HG02840 (cell line): ENCODE measurements around the gene LNX2.

Experiments used
- ATAC-seq: cut with Tn5 transposase; IDR thresholded peaks from one replicate; pipeline ENCODE4 v1.9.1; 2021; ENCODE audit warnings: mild to moderate bottlenecking, moderate library complexity, moderate number of reproducible peaks; ENCODE audit not compliant: unreplicated experiment, low FRiP score

LNX2 gene

DNA sequence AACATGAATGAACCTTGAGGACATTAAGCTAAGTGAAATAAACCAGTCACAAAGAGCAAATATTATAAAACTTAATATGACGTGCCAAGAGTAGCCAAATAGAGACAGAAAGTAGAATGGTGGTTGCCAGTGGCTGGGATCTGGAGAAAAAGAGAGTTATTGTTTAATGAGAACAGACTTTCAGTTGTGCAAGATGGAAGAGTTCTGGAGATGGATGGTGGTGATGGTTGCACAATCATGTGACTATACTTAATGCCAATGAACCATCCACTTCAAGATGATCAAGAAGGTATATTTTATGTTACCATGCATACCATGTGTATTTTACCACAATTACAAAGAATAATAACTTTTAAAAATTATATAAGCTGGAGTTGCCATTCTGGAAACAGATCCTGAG, 104.2 kb downstream of the LNX2 start:
- no peak for ATAC-seq

DNA sequence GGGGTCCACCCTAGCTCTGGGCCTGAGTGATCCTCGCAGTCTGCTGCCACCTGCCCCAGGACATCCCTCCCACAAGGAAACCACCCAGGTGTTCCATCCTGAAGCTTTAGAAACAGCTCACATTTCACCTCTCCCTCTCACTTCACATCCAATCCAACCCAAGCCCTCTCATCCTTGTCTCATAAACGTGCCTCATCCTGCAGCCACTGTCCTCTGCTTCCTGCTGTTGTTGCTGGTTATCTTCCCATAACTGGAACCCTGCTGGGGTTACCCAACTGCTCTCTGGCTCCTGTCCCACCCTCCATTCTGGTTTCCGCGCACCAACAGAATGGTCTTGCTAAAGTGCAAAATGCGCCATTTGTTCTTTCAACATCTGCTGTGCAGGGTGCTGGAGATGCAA, 110.2 kb downstream of the LNX2 start:
- ATAC-seq: no peak

DNA sequence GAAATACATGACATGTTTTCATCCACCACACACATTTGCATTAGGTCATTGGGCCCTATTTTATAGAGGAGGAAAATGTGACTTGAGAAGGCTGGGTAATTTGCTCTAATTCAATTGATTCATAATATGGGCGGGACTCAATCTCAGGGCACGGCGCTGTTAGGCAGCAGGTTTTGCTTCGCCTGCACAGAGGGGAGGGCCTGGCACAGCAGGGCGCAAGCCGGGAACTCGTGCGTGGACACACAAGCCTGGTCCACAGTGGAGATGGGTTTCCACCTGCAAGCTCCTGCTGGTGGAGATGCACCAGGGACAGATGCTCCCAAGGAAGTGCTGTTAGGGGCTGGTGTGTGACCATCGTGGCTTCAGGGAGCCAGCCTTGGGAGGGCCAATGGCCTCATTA, 111.5 kb downstream of the LNX2 start:
- ATAC-seq: no peak

DNA sequence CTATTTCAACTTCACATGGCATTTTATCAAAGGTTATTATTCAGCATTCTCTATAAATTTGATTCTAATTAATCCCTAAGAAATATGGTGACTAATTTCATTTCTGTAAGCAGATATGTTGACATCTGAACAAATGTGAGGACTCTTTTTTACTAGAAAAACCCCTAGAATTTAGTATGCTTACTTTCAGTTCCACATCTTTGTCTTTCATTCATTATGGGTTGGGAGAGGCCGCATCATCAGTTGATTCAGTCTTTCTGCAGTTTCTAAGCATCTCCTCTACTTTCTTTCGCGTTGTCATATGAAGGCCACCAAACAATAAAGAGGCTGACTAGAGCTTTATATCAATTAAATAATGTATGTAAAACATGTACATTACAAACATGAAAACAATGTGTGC, 114.5 kb downstream of the LNX2 start:
- no peak for ATAC-seq

DNA sequence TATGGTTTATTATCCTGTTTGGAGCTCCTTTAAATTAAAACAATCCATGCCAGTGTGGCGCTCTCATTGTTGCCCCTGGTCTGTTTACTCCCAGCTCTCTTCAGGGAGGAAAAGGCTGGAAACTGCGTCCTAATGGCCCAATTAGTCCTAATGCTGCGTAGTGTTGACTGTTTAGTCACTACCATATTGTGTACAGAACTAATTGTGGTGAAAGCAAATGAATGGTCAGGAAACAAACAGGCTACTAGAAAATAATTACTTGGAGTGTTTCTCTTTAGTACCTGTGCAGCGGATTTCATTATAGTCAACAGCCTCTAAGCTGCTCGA, 115.5 kb downstream of the LNX2 start:
- ATAC-seq: no peak

DNA sequence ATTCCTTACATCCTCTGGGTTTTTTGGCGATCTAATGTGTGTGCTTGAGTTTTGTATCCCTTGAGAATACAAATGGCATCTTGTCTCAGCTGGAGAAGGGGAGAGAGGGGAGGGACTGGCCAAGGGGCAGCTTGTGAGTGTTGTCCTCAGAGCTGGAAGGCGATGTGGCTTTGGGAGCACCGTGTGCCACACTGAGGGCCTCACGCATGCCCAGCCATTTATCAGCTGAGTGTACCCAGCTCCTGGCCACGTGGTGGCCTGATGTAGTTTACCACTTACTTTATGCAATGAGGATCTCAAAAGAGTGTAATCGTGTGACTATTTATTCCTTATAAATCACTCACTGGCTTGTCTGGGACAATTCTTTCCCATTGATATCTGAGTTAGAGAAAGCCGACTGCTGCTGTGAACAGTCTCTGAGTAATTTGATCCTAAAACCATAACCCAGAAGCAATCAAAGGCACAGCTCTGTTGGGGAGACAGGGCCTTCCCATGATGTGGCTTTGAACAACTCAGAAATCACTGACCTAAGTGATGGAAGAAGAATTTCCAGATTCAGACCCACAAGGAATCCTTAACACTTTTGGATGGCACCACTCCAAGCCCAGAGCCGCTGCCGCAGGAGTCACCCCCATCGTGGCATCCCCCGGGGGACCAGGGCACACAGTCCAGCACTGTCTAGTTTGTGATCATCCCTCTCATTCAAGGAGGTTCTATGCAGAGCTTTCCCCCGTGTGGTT, 116.0 kb downstream of the LNX2 start:
- no peak for ATAC-seq

DNA sequence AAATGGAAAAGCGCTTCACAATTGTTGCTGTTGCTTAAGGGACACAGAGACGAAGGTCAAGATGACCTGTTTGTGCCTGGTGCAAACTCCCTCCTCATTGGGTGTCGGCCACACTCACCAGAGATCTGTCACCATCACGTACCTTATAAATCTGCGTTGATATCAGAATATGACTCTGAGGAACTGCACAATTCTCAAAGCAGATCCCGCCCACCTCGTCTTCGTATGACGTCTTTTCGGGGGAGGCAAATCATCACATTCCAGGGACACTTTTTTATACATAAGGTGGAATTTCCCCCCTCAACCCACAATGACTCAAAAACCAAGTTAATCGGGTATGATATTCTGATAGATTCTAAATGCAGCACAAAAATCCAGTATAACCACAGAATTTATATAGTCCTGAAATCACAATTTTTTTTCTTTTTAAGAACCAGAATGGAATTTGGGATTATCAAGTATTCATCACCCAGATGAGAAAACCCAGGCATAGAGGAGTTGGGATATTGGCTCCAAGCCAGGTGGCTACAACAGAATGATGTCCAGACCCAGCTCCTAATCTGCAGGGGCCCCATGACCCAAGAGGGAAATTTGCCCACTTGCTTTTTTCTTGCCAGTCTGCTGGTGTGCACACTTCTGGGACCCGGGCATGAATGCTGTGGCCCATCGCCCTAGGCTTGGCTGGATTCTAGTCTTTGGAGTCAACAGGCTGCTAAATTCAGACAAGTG, 119.4 kb downstream of the LNX2 start:
- ATAC-seq: no peak

DNA sequence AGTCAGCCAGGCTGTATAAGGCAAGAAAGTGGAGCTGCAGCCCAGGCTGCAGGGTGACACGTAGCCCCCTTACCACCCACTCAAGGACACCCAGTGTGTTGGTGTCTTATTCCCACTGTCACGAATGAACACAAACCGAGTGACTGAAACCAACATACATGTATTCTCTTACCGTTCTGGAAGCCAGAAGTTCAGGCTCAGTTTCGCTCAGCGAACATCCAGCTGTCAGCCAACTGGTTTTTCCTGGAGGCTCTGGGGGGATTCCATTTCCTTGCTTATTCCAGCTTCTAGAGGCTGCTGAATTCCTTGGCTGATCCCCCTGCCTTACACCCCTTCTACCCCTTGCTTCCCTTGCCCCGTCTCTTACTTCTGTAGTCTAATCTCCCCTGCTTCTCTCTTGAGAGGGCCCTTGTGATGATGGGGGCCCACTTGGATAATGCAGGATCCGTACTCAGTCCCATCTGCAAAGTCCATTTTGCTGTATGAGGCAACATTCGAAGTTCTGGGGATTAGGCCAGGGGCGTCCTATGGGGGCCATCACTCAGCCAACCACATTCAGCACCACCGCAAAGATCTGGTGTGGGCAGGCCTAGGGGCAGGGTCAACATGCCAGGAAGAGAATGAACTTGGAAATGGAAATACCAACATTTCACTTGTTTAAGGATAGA, 122.6 kb downstream of the LNX2 start:
- no peak for ATAC-seq

DNA sequence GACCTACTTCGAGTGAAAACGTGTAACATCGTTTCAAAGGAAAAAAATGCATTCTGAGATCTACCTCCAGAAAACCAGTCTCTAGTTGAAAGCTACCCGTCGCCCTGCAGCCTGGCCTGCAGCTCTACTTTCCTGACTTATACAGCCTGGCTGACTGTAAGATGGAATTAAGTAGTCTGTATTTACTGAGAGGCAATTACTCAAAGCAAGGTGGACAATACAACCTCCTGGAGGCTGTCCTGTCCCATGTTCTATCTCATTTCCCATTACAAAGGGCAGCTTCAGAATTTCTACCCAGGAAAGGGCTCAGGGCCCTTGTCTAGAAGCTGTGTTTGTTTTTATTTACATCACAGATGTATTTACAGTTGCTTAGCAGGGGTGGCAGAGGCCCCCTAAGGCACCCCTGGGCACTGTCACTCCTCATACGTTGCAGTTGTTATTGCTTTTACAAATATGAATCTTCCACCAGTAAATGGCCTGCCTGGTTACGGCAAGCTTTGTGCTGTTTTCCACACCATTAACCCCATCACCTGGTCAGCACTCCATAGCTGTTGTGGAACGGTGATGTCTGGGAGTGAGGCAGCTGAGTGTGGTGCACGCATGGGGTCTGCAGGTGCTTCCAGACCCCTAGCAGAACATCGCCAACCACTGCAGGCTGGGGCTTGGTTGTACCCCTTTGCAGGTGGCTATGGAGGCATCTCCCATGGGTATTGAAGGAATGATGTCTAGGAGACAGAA, 123.6 kb downstream of the LNX2 start:
- no peak for ATAC-seq

DNA sequence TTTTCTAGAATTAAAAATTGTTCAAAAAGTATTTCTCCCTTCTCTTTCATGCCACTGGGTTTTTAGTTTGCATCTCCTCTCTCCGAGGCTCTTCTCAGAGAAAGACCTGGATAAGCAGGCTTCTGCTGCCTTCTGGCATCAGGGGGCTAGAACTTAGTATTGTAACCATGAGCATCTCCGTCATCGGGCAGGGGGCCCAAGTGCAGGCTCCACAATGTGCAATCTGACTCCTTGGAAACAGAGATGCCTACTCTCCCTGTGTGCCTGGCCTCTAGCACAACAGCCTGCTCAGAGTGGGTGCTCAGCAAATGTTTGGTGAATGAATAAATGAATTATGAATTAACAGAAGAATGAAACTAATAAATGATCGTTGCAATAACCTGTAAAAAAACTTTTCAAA, 124.3 kb downstream of the LNX2 start:
- no peak for ATAC-seq
